ENCODE data around the gene NPHP4. TPM values are rescaled to one million over a fixed set of nuclear protein-coding genes. Genes with fewer than 3 reads are reported as not detected.

NPHP4 gene
- total and polyA plus RNA-seq, 12 donors, result 2.7 to 13.2 (median 7.3) TPM

DNA sequence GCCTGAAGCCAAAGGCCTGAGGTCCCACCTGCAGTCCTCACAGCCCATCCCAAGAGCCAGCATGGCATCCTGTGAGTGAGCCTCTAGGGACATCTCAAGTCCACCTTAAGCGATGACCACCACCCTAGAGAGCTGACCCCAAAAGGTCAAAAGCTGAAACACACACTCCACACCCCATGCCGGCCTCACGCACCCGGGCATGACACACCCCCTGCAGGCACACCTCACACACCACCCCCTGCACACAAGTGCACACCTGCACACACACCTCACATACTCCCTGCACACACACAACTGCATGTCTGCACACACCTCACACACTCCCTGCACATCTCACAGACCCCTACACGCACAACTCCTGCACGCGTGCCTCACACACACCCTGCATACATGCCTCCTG, 118.7 kb downstream of the NPHP4 start:
- Histone ChIP-seq H3K4me3 (no peak overlapping the region), H3K27me3 (no peaks in the 10 kb centered on the region), H3K9me3 (replicated peaks in 1 of 3) (no peaks in the 10 kb centered on the region), H3K36me3 (replicated peaks in 1 of 2) (peaks cover 0 to 9% of the 10 kb centered on the region in 2 donors), H3K27ac (no peak overlapping the region), H3K4me1 (replicated peaks in 1 of 2) (no peaks in the 10 kb centered on the region)
- no peak for DNase-seq
- WGBS, 4 donors, result 93 to 97% (median 96%) methylated on average over 7 of the region's 7 CpGs
- no peak for TF ChIP-seq CTCF (IDR thresholded peaks at IDR 0.05)
- no peak for TF ChIP-seq POLR2A (IDR thresholded peaks at IDR 0.05)
- intact Hi-C loops (cut with DNase I), result no loop called here

DNA sequence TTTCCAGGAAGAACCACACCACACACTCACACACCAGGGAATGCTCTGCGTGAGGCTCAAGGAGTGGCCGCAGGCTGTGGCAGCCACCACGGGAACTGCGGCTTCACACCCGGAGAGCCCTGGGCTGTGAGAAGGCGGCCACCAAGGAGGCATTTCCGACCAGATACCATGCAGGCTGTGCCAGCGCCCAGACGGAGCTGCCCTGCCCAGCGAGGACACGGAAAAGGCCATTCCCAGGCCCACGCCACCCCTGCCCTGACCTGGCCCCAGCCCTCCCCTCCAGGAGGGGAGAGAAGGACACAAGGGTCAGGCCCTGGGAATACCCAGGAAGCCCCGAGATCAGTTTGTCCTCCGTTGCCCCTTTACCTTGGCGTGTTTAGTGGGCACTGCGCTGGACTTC, 119.3 kb downstream of the NPHP4 start:
- Histone ChIP-seq H3K36me3 (replicated peaks in 1 of 2) (peaks cover 0 to 9% of the 10 kb centered on the region in 2 donors), H3K9me3 (replicated peaks in 1 of 3) (no peaks in the 10 kb centered on the region), H3K4me1 (replicated peaks in 1 of 2) (no peaks in the 10 kb centered on the region), H3K27me3 (no peaks in the 10 kb centered on the region), H3K27ac (no peak overlapping the region), H3K4me3 (no peak overlapping the region)
- intact Hi-C loops (cut with DNase I), result no loop called here
- DNase-seq, result no peak
- 95 to 100% (median 99%) methylated on average over 1 to 16 of the region's 16 CpGs for WGBS, 4 donors
- no peak for TF ChIP-seq CTCF (IDR thresholded peaks at IDR 0.05)
- TF ChIP-seq POLR2A (IDR thresholded peaks at IDR 0.05), result no peak

DNA sequence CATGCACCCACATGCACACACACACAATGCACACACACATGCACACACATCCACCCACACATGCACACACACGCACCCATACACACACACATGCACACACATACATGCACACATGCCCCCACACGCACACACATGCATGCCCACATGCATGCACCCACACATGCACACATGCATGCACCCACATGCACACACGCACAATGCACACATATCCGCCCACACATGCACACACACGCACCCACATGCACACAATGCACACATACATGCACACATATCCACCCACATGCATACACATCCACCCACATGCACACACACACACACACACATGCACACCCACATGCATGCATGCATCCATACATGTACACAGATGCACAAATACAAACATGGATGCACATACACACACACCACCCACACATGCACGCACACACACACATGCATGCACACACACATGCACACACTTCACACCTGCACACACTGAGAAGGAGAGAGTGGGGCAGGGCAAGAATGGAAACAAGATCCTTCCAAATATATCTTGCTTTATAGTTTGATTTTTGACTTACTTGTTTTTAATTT, 123.2 kb downstream of the NPHP4 start:
- H3K4me1 ChIP-seq (replicated peaks in 1 of 2), result no peaks in the 10 kb centered on the region
- DNase-seq, result no peak
- intact Hi-C loops (cut with DNase I), result no loop called here
- H3K27me3 ChIP-seq, result no peaks in the 10 kb centered on the region
- TF ChIP-seq CTCF (IDR thresholded peaks at IDR 0.05) (no peak), POLR2A (IDR thresholded peaks at IDR 0.05) (no peak)
- no peak overlapping the region for H3K27ac ChIP-seq
- H3K9me3 ChIP-seq (replicated peaks in 1 of 3), result no peaks in the 10 kb centered on the region
- 87 to 98% (median 90%) methylated on average over 6 of the region's 6 CpGs for WGBS, 4 donors
- peaks cover 0 to 4% of the 10 kb centered on the region in 2 donors for H3K36me3 ChIP-seq (replicated peaks in 1 of 2)
- H3K4me3 ChIP-seq, result no peak overlapping the region

GRCh38 chr1:5865774-5866173, 126.5 kb downstream of the NPHP4 start:
- no peaks in the 10 kb centered on the region for H3K4me1 ChIP-seq (replicated peaks in 1 of 2)
- H3K27ac ChIP-seq, result no peak overlapping the region
- H3K4me3 ChIP-seq, result no peak overlapping the region
- H3K9me3 ChIP-seq (replicated peaks in 1 of 3), result no peaks in the 10 kb centered on the region
- no peak for DNase-seq
- H3K36me3 ChIP-seq (replicated peaks in 1 of 2), result peaks cover 0 to 4% of the 10 kb centered on the region in 2 donors
- 92 to 94% (median 93%) methylated on average over 6 to 7 of the region's 7 CpGs; no CpG with 5 or more reads in 1 of the 4 donors for WGBS, 4 donors
- H3K27me3 ChIP-seq, result no peaks in the 10 kb centered on the region
- intact Hi-C loops (cut with DNase I), result no loop called here
- no peak for TF ChIP-seq CTCF (IDR thresholded peaks at IDR 0.05)
- TF ChIP-seq POLR2A (IDR thresholded peaks at IDR 0.05), result no peak
